ENCODE data around the gene SS18L1. TPM values are rescaled to one million over a fixed set of nuclear protein-coding genes. Genes with fewer than 3 reads are reported as not detected.
A peak's percentile ranks its signal among the peaks of the same experiment; 100 is the strongest.

The SS18L1 gene
- total RNA-seq, 2 experiments from 2014 or later, result 15.9 to 17.9 TPM

DNA sequence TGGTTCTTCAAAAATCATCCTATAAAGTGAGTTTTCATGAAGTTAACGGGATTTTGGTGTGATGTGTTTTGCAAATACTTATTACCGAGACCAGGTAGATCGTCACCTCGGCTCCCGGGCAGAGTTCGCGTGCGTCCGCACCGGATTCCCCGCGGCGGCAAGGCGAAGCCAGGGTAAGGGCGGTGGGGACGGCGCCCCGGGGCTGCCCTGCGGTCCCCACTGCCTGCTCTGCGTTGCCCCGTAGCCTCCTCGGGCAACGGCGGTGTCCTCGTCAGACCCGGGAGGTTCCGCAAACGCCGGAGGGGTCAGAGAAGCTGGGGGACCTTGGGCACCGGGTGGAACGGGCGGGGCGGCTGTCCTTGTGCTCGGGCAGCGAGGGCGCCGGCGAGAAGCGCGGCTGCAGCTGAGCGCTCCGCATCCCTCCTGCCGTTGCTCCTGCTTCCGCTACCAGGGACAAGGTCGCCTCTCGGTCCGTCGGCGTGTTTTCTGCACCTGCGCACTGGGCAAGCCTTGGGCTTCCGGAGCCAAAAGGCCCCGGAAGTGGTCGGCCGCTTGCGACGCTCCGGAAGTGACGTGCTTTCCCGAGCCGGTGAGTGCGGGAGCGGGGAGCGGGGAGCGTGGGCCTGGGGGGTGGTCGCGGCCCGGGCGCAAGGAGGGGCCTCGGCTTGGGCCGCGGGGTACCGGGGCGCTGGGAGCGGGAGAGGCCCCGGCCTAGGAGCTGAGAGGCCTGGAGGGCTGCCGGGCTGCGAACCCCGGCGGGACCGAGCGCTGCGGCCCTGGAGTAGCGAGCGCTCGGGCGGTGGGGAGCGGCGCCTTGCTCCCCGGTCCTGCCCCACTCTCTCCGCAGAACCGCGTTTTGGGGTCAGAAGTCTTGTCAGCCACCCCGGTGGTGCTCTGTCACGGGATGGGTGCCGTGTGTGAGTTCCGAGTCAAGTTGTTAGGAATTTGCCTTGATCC, 39.2 kb downstream of the SS18L1 start, which contains the start of gene MTG2:
TSS of gene MTG2 (plus strand) at position 560 of the 957 bp plus-strand sequence. CDS start 10,393 bp downstream, outside the sequence.
- CTCF ChIA-PET, result no interaction called here
- Mint-ChIP-seq H3K27me3 (ENCODE audit: low read depth) (no peaks in the 10 kb centered on the region), H3K9me3 (ENCODE audit: insufficient read depth) (no peaks in the 10 kb centered on the region), H3K4me1 (ENCODE audit: low read depth) (peaks cover 30% of the 10 kb centered on the region), H3K36me3 (ENCODE audit: low read depth) (peaks cover 20% of the 10 kb centered on the region), H3K4me3 (peak within 1 kb of the TSS; percentile 90), H3K27ac (peak within 1 kb of the TSS; percentile 97)
- POLR2A ChIA-PET, result interaction anchor here (0.6 to 2.2 kb wide), 3 partner anchors 16 to 142 kb away, joined by 3 to 7 read pairs (median 3); partner anchors contain the start of genes PSMA7 and SS18L1
- ATAC-seq (peak; percentile 98), DNase-seq (peak; percentile 96)

DNA sequence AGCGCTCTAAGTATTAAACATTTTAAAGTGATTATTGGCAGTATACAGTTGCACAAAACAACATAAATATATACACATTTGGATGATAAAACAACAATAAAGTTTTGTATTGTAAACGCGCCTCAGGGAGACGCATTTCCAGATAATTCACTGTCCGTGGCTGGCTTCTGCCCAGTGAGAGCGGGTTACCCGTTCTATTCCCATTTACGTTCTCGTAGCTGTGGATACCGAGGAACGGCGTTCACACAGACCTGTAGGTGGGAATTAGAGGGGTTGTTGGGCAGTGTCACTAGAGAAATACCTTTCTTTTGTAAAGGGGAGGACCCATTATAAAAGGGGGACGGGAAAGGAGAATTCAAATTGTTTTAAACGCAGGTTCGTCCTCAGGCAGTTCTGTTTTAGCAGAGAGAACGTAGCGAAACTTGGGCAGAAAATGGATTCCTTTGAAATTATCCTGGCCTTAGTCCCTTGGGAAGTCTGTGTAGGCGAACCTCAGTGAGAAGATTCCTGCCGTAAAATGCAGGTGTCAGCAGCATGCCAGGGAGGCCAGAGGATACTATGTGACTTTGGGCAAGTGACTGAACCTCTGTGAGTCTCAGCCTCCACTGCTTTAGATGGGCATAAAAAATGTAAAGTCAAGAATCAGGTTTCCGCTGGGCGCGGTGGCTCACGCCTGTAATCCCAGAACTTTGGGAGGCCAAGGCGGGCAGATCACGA, 40.0 kb downstream of the SS18L1 start:
- Mint-ChIP-seq H3K4me1 (ENCODE audit: low read depth) (peaks cover 30% of the 10 kb centered on the region), H3K36me3 (ENCODE audit: low read depth) (peaks cover 20% of the 10 kb centered on the region), H3K27ac (peak overlapping the region; percentile 91), H3K4me3 (peak overlapping the region; percentile 90), H3K9me3 (ENCODE audit: insufficient read depth) (no peaks in the 10 kb centered on the region), H3K27me3 (ENCODE audit: low read depth) (no peaks in the 10 kb centered on the region)
- DNase-seq (no peak), ATAC-seq (no peak)
- ChIA-PET CTCF (no interaction called here), POLR2A (interaction anchor here (0.6 to 2.2 kb wide), 3 partner anchors 15 to 141 kb away, joined by 3 to 7 read pairs (median 3); partner anchors contain the start of genes PSMA7 and SS18L1)

DNA sequence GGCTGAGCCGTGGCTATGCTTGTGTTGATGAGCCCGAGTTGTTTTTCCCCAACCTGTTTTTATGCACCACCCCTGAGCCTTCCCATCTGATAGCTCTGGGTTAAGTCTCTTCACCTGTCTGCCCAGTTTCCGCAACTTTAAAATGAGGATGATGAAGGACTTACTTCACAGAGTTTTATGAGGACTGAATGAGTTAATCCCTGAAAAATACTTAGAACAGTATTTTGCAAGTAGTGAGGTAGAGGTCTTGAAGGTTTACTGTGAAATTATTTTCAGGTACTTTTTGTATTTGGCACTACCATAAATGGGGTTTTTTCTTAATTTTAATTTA, 42.5 kb downstream of the SS18L1 start:
- no peak for DNase-seq
- Mint-ChIP-seq H3K36me3 (ENCODE audit: low read depth) (peaks cover 23% of the 10 kb centered on the region), H3K9me3 (ENCODE audit: insufficient read depth) (no peaks in the 10 kb centered on the region), H3K4me3 (no peak overlapping the region), H3K27ac (no peak overlapping the region), H3K27me3 (ENCODE audit: low read depth) (no peaks in the 10 kb centered on the region), H3K4me1 (ENCODE audit: low read depth) (peaks cover 30% of the 10 kb centered on the region)
- no peak for ATAC-seq
- POLR2A ChIA-PET, result no interaction called here
- CTCF ChIA-PET, result no interaction called here

DNA sequence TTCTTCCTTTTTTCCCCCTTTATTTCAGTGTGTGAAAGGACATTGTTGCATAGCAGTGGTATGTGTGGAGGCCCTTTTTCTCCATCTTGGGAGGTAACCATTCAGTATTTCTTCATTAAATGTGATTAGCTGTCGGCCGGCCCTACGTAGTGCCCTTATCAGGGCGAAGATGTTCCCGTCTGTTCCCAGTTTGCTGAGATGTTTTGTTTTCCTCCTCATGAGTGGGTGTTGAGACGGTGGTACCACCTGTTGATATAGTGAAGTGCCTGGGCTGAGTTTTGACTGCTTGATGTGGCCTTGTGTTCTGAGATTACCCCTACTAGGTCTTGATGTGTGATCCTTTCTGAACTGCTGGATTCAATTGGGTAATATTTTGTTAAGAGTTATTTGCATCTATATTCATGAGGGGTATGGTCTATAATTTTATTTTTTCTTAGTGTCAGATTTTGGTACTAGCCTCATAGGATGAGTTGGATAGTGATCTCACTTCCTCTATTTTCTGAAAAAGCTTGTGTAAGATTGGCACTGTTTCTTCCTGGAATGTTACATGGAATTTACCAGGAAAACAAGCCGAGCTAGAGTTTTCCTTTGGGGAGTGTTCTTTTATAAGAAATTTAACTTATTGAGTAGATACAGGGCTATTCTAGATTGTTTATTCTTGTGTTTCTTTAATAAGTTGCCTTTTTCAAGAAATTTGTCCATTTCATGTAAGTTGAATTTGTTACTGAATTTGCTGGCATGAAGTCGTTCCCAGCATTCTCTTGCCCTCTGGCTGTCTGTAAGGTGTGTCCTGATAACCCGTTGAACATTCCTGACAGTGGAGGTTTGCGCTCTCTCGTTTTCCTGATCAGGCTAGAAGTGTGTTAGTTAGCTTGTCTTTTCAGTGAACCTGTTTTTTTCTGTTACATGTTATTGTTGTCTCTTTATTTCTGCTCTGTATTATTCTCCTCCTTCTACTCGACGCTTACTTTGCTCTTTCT, 43.6 kb downstream of the SS18L1 start:
- H3K4me1 Mint-ChIP-seq (ENCODE audit: low read depth), result peaks cover 23% of the 10 kb centered on the region
- ATAC-seq (no peak), DNase-seq (no peak)
- H3K9me3 Mint-ChIP-seq (ENCODE audit: insufficient read depth), result no peaks in the 10 kb centered on the region
- H3K4me3 Mint-ChIP-seq, result no peak overlapping the region
- POLR2A ChIA-PET, result no interaction called here
- no peaks in the 10 kb centered on the region for H3K27me3 Mint-ChIP-seq (ENCODE audit: low read depth)
- no peak overlapping the region for H3K27ac Mint-ChIP-seq
- CTCF ChIA-PET, result interaction anchor here (0.9 kb wide), 1 partner anchor 10 kb away, joined by 3 read pairs; no protein-coding TSS in a partner anchor
- H3K36me3 Mint-ChIP-seq (ENCODE audit: low read depth), result peaks cover 19% of the 10 kb centered on the region

DNA sequence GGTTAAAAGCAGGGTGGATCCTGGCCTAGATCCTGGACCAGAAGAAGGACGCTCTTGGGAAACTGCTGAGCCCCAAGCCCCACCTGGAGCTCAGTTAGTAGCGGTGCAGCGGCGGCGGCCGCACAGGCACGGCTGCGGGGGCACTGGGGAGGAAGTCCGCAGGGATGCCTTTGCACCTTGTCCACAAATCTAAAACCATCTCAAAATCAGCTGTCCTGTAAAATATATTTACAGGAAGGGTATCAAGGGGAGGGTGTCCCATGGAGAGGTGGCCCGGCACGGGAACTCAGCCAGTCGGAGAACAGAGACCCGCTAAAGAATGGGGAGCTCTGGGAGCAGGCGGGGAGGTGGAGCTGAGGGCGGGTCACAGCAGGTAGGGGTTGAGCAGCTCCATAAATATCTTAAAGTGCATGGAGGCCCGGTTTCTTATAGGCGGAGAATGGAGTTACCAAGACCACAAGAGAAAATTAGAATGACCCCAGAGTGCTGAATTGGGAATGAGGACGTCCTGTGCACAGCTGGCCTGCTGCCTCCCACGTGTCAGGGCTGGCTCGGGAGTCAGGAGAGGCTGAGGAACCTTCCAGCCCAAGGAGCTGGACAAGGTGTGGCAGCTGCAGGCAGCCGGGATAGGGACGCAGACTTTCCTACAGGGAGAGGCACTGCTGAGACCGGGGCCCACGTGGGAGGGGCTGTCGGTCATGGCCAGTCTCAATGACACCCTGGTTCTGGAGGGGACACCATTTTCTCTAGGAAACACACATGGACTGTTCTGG, 47.3 kb downstream of the SS18L1 start:
- peaks cover 22% of the 10 kb centered on the region for H3K36me3 Mint-ChIP-seq (ENCODE audit: low read depth)
- ChIA-PET POLR2A (no interaction called here), CTCF (no interaction called here)
- DNase-seq (no peak), ATAC-seq (no peak)
- H3K4me1 Mint-ChIP-seq (ENCODE audit: low read depth), result peaks cover 22% of the 10 kb centered on the region
- H3K9me3 Mint-ChIP-seq (ENCODE audit: insufficient read depth), result no peaks in the 10 kb centered on the region
- H3K27ac Mint-ChIP-seq, result no peak overlapping the region
- no peak overlapping the region for H3K4me3 Mint-ChIP-seq
- H3K27me3 Mint-ChIP-seq (ENCODE audit: low read depth), result no peaks in the 10 kb centered on the region

DNA sequence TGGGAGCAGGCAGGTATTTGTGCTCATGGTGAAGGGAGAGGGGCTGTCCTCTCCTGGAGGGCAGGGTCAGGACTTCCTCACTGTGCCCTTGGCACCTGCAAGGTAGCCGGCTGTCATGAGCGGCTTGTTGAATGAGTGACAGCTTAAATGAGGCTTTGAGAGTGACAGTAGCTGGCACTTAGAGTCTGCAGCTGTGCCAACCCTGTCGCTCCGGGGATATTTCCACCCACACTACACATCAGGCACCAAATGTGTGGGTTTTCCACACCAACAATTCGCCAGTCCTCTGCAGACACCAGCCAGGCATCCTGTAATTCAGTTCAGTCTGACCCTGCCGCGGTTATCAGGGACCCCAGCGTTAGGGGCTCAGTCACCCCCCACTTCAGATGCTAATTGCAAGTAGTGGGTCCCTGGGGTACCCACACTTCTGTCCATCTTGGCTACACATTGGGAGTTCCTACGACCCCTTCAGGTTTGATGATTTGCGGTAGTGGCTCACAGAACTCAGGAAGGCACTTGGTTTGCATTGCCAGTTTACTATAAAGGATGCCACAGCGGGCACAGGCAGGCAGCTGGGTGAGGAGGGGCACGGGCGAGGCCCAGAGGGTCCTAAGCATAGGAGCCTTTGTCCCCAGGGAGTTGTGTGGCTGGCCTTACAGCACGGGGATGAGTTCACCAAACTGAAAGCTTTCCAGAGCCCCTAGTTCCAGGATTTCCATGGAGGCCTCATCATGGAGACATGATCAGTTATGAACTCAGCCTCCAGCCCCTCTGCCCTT, 48.4 kb downstream of the SS18L1 start:
- ChIA-PET CTCF (no interaction called here), POLR2A (no interaction called here)
- Mint-ChIP-seq H3K27me3 (ENCODE audit: low read depth) (no peaks in the 10 kb centered on the region), H3K9me3 (ENCODE audit: insufficient read depth) (no peaks in the 10 kb centered on the region), H3K4me3 (no peak overlapping the region), H3K4me1 (ENCODE audit: low read depth) (peaks cover 19% of the 10 kb centered on the region), H3K27ac (no peak overlapping the region), H3K36me3 (ENCODE audit: low read depth) (peaks cover 22% of the 10 kb centered on the region)
- DNase-seq (no peak), ATAC-seq (no peak)

DNA sequence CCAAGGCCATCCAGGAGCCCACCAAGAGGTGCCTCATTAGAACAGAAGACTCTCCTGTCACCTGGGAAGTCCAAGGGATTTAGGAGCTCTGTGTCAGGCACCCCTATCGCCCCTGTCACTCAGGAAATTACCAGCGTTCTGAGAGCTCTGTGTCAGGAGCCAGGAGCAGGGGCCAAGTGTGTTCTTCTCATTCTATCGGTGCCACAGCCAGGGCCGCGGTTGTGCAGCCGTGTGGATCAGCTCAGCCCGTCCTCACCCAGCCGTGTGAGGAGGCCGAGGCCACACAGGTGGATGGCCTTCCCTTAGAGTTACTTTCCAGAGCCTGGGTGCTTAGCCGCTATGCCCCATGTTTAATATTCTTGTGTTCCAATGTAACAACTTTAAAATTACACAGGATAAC, 49.1 kb downstream of the SS18L1 start:
- peaks cover 22% of the 10 kb centered on the region for H3K36me3 Mint-ChIP-seq (ENCODE audit: low read depth)
- no peak for ATAC-seq
- H3K27ac Mint-ChIP-seq, result no peak overlapping the region
- H3K4me3 Mint-ChIP-seq, result no peak overlapping the region
- H3K27me3 Mint-ChIP-seq (ENCODE audit: low read depth), result no peaks in the 10 kb centered on the region
- ChIA-PET CTCF (no interaction called here), POLR2A (no interaction called here)
- H3K4me1 Mint-ChIP-seq (ENCODE audit: low read depth), result peaks cover 16% of the 10 kb centered on the region
- H3K9me3 Mint-ChIP-seq (ENCODE audit: insufficient read depth), result no peaks in the 10 kb centered on the region
- no peak for DNase-seq

DNA sequence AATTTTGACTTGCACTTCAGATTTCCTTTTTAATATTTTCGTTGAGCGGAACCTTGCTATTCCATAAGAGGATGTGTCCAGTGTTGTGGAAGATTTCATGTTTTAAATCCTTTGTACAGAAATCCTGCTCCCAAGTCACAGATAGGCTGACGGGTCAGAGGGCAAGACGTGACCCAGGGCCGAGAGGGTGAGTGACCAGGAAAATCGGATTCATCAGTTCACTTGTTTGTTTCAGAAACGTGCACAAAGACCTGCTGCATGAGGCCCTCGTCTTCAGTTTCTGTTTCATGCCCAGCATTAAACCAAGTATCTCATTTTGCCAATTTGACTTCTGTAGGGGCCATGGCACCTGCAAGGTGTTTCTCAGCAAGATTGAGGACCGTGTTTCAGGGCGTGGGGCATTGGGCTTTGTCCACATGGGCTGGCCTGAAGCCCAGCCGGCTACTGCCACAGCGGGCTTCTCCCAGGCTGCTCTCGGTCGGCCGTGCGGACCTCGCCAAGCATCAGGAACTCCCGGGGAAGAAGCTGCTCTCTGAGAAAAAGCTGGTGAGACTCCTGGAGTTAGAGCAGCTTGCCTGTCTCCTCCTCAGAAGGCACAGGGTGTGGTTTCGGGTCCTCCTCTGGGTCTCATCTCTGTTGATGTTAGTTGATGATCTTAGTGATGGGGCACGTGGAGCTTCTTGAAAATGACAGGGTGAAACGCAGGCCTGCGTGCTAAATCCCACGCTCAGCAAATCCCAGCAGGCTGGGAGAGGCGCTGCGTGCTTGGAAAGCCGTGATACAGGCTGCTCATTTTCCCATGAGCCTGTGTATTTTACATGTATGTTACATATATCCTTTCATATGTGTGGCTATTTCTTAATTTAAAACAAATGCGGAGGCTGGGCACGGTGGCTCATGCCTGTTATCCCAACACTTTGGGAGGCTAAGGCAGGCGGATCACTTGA, 49.8 kb downstream of the SS18L1 start:
- ChIA-PET CTCF (no interaction called here), POLR2A (no interaction called here)
- ATAC-seq, result no peak
- no peaks in the 10 kb centered on the region for H3K9me3 Mint-ChIP-seq (ENCODE audit: insufficient read depth)
- DNase-seq, result no peak
- no peak overlapping the region for H3K4me3 Mint-ChIP-seq
- no peak overlapping the region for H3K27ac Mint-ChIP-seq
- no peaks in the 10 kb centered on the region for H3K27me3 Mint-ChIP-seq (ENCODE audit: low read depth)
- H3K36me3 Mint-ChIP-seq (ENCODE audit: low read depth), result peaks cover 24% of the 10 kb centered on the region
- H3K4me1 Mint-ChIP-seq (ENCODE audit: low read depth), result peaks cover 16% of the 10 kb centered on the region

DNA sequence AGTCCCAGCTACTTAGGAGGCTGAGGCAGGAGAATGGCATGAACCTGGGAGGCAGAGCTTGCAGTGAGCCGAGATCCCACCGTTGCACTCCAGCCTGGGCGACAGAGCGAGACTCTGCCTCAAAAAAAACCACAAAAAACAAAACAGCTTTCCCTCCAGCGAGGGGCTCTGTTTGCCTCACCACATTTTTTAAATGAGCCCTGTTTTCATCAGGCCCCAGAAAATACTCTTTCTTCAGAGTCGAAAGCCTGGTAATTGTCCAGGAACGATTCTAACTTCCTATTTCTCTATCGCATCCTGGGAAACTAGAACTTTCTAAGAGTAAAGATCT, 51.5 kb downstream of the SS18L1 start:
- no peak overlapping the region for H3K4me3 Mint-ChIP-seq

DNA sequence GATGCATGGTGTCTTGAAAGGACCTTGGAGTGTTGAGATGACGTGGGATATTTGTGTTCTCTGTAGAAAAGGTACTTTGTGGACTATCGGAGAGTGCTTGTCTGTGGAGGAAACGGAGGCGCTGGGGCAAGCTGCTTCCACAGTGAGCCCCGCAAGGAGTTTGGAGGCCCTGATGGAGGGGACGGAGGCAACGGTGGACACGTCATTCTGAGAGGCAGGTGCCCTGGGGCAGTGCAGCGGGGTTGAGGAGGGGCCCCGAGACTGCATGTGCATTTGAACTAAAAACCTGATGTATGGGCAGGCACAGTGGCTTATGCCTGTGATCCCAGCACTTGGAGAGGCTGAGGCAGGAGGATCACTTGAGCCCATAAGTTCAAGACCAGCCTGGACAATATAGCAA, 52.2 kb downstream of the SS18L1 start:
- ChIA-PET CTCF (no interaction called here), POLR2A (no interaction called here)
- no peaks in the 10 kb centered on the region for H3K27me3 Mint-ChIP-seq (ENCODE audit: low read depth)
- ATAC-seq, result no peak
- H3K4me3 Mint-ChIP-seq, result no peak overlapping the region
- H3K27ac Mint-ChIP-seq, result no peak overlapping the region
- peaks cover 34% of the 10 kb centered on the region for H3K36me3 Mint-ChIP-seq (ENCODE audit: low read depth)
- no peak for DNase-seq
- H3K9me3 Mint-ChIP-seq (ENCODE audit: insufficient read depth), result no peaks in the 10 kb centered on the region
- peaks cover 14% of the 10 kb centered on the region for H3K4me1 Mint-ChIP-seq (ENCODE audit: low read depth)

More for the DNA sequence above, 51.5 kb downstream of the SS18L1 start:
- ChIA-PET POLR2A (no interaction called here), CTCF (no interaction called here)
- Mint-ChIP-seq H3K9me3 (ENCODE audit: insufficient read depth) (no peaks in the 10 kb centered on the region), H3K36me3 (ENCODE audit: low read depth) (peaks cover 34% of the 10 kb centered on the region), H3K27ac (no peak overlapping the region), H3K4me1 (ENCODE audit: low read depth) (peaks cover 14% of the 10 kb centered on the region), H3K27me3 (ENCODE audit: low read depth) (no peaks in the 10 kb centered on the region)
- no peak for DNase-seq
- no peak for ATAC-seq

Measured in activated CD8-positive, alpha-beta T cell treated with anti-CD3 and anti-CD28 coated beads, Interleukin-2, amount 10 ng/mL, durations not matched to agents 7 days and 5 days (primary cell).